GM15510 (cell line): ENCODE data around the gene CFAP74.

Experiments
- POLR2A ChIP-seq: IDR thresholded peaks from 3 replicates; pipeline ENCODE4 v1.6.1; 2011; ENCODE audit warnings: borderline replicate concordance; ENCODE audit not compliant: insufficient read length; ENCODE audit errors: extremely low read depth

Gene CFAP74

DNA sequence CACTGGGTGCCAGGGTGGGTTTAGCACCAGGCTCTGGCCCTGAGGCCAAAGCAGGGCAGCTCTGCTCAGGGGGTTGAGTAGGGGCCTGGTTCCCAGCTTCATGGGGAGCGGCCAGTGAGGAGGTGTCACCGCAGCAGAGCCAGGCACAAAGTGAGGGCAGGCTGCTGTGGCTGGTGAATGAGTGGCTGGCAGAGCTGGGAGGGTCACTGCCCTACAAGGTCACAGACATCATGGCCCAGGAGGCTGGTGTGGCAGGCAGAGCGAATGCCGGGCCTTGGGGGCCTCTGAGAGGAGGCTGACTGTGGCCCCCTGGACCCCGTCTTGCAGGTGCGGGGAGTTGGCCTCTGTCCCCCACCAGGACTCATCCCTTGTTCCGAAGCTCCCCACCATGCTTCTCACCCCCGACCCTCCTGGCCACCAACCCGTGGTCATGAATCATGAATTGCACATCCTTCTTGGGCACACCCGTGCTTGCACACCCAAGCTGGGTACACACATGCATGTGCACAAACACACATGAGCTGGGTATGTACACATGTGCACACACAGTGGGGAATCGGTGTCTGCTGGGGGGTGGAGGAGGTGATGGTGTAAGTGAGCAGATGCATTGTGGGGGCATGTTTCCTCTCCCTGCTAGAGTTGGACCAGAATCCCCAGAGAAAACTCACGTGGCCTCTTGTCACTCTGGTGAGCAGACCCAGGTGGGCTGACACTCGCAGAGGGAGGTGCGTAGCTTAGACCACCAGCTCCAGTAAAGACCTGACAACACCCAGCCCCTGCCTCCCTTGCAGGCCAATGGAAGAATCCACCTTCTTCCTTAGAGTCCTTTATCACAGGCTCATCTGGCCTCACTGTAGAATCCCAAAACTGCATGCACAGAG is 107.9 kb downstream of the CFAP74 start:
- TF ChIP-seq POLR2A: no peak

DNA sequence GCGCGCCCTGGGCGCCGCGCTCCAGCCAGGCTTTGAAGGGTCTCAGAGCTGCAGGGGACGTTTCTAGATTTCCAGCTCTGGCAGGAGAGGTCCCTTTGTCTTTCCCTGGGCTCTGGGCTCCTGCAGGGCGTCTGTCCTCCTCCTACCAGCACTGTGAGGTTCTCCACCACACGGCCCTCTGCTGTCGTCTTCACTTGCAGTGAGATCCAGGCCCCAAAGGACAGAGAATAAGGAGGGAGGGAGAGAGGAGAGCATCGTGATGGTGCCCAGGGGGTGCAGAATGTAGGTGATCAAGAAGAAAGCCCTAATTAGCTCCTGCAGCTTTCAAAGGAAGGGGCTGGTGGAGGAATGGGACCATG is 108.5 kb downstream of the CFAP74 start:
- TF ChIP-seq POLR2A: no peak

DNA sequence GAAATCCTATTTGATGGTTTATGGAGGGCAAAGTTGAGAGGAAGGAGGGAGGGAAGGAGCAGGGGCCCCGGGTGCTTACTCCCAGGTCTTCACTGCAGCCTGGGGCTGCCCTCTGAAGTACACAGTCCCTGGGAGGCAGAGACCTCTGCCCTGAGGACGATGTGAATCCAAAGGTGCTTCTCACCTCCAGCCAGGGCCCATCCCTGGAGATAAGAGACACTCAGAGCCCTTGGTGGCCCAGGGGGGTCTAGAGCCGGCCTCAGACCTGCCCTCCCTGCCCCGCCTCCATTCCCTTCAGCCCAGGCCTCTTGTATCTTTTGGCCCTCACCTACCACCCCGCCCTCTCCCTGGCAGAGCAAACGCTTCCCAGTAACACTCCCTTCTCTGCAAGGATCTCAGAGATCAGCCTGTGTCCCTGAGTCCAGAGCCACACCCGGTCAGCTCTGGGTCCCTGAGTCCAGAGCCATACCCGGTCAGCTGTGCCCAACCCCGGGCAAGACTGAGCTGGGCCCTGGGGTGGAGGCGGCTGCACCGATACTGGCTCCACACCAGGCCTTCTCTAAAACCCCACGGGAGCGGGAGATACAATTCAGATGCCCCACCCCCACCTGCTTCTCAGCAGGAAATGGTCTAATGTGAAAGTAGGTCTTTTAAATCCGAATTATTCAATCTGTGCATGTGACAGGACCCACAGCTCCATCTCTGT is 109.1 kb downstream of the CFAP74 start:
- no peak for TF ChIP-seq POLR2A

DNA sequence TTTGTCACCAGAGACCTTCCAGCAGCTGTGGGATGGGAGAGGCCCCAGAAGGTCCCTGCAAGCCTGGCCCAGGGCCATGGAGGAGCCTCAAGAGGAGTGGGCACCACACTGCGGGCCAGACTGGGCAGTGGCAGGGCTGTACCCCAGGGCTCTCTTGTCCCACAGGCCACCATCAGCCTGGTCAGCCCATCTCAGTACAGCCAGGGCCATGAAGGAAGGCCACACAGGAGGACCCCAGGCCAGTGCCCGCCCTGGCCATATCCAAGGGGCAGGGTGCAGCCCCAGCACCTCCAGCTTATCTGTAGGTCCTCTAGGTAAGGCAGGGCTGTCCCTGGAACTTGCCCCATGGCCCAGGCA is 109.6 kb downstream of the CFAP74 start:
- TF ChIP-seq POLR2A: no peak

DNA sequence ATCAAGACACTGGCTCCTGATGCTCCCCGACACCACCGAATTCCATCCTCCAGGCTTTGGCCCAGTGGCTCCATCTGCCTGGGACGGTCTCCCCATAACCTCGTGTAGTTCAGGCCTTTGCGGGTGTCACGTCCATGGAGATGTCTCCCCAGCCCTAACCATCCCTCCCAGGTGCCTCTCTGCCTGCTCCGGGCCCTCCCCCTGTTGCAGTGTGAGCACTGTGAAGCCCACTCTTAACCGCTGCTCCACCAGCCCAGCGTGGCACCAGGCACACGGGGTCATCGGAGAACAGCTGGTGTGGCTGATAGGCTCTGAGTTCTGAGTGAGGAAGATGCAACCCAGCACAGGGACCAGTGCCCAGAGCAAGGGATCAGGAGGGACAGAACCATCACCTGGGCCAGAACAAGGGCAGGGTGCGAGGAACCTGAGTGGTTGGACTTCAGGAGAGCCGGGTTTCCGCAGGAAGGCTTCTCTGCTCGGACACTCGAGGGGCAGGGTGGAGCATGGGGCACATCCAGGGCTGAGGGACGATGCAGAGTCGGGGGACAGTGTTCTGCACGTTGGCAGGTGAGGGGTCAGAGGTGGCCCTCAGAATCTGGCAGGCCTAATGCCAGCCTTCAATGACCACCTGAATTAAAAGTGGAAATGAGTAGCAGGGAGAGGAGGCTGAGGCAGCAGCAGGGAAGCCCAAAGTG is 110.1 kb downstream of the CFAP74 start:
- no peak for TF ChIP-seq POLR2A

DNA sequence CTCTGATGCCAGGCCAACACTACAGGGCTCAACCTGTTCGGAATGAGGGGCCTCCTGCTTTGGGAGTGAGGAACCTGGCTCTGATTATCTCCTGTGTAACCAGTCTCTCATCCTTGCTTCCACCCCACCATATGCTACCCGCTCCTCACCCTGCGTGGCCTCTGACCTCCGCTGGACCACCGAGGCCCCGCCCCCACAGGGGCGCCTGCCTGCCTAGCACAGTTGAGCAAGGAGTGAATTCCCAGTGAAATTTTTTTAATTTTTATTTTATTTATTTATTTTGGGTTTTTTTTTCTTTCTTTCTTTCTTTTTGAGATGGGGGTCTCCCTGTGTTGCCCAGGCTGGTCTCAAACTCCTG is 110.8 kb downstream of the CFAP74 start:
- TF ChIP-seq POLR2A: no peak

DNA sequence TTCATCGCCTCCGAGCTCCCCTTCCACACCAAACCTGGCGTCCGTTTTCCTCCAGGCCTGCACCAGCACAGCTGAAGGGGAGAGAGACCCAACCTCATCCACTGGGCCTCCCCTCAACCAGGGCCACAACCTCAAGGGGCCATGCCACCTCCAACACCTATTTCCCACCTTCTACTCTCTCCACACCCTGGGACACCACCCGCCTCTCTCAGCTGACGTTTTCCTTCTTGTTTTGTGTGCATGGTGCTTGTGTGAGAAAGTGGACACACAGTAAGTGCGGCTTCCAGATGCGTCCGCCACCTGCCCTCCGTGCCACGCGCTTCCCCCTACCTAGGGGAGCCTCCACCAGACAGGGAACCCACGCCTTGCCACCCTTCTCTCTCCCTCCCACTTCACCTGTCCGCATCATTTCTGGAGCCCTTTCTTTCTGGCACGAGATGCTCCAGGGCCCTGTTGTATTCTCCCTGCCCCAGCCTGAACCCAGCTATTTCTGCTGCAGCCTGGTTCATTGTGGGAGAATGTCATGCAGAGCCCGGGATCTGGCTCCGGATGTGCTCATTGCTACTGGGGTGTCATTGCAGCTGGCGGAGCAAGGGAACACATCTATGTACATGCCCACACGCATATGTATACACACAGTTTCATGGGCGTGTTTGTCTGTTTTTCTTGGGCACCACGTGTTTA is 111.4 kb downstream of the CFAP74 start:
- TF ChIP-seq POLR2A: no peak

DNA sequence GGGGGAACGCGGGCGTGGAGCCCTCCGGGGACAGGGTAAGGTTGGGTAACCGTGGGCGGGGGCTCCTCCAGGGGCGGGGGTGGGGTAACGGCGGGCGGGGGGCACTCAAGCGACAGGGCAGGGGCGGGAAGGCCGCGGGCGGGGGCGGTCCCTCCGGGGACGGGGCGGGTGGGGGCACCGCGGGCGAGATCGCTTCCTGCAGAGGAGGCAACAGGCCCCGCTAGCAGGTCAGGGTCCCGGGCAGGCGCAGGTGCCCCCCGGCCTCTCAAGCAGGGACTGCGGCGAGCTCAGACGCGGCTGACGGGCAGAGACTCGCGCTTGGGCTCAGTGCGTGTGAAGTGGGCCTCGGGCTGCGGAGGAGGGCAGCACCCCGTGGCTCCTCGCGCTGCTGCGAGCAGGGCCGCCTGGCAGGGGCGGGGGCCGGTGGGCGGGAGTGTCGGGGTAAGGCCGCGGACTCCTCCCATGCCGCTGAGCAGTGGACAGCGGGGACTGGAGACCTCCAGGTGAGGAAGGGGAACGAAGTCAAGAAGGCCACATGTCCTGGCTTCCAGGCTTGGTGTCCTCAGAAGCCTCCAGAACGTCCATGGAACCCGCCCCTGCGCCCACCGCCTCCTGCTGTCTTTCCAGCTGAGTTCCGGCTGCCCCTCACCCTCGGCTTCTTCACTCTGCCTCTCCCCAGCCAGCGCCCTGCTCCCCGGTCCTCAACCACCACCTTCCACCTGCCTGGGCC is 112.1 kb downstream of the CFAP74 start:
- peak; percentile 42 for TF ChIP-seq POLR2A

DNA sequence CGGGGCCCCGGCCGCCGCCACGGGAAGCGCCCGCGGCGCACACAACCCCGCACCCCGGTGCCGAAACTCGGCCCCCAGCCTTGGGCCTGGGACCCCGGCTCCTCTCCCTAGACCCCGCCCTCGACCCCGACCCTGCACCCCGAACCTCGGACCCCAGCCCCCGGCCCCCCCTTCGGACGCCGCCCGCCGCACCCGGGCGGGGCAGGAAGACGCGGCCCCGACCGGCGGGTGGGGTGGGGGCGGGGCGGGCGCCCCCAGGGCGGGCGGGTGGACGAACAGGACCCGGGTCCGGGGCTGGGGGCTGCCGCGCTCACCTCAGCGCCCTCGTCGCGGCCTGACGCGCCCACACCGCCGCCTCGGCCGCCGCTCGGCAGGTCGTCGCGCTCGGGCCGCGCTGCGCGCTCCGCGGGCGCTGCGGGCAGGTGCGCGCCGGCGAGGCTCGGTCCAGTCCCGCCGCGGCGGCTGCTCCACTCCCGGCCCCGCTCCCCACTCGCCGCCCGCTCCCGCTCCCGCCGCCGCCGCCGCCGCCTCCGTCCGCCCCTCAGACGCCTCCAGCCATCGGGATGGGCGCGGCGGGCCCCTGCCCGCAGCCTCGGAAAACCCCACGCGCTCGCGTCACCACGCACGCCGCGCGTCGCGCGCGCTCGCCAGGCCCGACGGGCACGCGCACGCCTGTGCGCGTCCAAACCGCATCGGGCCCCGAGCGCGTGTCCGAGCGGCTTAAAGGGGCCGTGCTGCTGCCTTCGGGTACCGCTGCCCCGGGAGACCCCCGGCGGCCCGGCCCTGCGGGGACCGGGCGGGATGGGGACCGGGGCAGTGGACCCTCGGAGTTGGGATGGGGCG is 112.9 kb downstream of the CFAP74 start, which contains the start of gene GNB1:
TSS of gene GNB1 (minus strand) at position 582 of the 843 bp plus-strand sequence. CDS start 65,634 bp downstream, outside the sequence.
- TF ChIP-seq POLR2A: peak; percentile 83

DNA sequence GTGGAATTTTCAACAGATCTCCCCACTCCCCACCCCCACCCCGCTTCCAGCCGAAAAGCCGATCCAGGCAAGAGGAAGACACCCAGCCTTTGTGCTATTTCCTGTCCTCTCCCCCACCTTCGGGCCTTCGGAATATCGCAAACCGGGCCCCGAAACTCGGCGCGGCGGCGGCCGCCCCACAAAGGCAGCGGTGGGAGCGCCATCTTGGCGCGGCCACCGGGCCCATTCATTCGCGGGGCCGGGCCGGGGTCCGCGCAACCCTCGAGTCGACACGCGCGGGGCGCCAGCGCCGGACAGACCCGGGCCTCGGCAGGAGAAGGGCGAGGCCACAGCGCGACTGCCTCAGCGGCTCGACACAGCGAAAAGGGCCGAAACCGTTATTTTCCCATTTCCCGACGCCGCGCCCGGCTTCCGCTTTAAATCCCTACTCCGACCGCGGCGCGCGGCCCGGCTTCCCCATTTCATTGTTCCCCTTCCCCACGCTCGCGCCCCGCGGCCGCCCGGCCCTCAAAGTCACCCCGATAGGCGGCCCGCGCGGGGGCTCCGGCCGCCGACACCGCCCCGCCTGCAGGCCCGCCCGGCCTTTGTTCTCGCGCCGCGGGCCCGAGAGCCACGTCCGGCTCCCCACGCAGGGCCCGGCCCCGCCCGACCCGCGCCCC is 113.6 kb downstream of the CFAP74 start:
- peak; percentile 32 for TF ChIP-seq POLR2A

DNA sequence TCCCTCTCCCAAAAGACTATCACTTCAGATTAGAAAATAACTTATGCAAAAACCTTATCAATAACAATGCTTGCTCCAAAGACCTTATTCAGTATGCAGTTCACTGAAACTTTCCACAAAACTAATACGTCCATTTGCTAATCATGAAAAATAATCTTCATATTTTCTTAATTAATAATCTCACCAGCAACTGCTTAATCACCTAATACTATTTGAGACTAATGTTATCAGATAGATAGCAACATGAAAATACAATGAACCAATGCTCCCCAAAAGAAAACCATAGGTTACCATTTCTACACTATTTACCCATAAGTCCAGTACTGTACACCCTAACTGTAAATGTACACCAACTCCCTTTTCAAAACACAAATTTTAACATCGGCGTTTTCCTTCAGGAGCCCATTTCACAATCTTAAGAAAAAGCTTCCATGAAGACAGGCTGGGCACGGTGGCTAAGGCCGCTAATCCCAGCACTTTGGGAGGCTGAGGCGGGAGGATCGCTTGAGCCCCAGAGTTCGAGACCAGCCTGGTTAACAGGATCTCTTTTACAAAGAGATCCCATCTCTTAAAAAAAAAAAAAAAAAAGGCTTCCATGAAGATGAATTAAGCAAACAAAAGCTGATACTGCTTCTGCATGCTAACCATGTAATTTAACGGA is 114.4 kb downstream of the CFAP74 start:
- TF ChIP-seq POLR2A: no peak

DNA sequence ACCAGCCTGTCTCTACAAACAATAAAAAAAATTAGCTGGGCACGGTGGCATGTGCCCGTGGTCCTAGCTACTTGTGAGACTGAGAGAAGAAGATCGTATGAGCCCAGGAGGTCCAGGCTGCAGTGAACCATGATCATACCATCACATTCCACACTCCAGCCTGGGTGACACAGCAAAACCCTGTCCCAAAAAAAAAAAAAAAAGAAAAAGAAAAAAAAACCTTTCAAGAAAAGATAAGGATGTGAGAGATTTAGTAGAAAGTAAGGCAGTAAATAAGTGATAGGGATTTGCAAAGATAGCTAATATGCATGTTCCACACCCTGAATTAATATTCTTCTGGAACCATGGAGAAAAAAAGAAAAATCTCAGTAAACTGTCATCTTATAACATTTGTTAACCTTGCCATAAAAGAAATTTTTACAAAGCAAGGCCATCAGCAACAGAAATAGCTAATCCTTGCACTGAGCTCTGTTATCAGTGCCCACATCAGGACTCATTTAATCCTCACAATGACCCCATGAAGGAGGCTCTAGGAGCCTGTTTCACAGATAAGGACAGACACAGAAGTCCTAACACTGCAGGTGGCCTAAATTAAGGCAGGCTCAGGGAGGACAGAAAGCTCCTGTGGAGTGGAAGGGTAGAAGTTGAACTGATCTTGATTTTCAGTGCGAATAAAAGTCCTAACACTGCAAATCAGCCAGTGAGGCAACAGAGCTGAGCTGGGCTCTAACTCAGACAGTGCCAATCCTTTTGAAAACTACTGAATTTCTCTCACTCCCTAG is 120.3 kb downstream of the CFAP74 start:
- TF ChIP-seq POLR2A: no peak
